NCI-H187 (cell line): ENCODE results near the gene VILL.
"Not testable (repeated sequence)": the region's sequence is repeated elsewhere in the genome, so short reads cannot be mapped to it uniquely, and the experiment has no call there.

Experiments used
- DNase-seq, 2 experiments: peaks; one replicate each; lab custom pipeline; 2025; lab: John Stamatoyannopoulos, UW

VILL gene

DNA sequence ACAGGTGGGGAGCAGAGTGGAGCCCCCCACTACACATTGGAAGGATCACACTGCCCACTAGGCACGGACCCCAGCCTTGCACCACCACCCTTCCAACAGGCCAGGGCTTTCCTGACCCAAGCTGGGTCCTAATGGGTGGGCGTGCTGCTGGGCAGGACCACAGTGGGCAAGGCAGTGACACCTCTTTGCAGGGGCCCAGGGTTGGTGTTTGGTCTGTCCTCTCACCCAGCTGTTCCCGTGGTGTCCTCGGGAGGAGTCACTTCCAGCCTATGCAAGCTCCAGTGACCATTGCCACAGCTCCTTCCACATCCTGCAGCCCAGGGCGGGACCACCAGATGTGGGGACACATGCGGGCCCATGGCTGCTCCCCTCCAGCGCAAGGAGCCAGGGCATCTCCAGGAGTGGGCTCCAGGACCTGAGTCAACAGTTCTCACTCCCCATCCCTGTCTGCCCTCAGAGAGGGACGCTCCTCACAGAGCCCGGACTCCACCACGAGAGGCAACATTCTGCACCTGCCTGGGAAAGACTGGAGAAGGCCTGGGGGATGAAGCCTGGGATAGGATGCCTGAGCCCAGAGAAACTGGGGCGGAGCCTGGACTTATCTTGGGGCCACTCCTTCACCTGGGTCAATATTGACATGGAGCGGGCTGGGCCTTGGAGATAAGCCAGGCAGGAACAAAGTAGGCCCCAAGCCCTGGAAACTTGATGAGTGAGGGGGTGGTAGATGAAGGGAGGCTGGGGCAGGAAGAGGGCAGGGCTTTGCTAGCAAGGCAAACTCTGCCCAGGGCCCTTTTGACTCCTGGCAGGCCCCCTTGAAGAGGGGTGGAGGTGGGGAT lies 3.9 kb upstream of the VILL start:
- DNase-seq, result peak in 1 of 2 experiments; percentile 29

GRCh38 chr3:37987315-37987697 lies 3.3 kb upstream of the VILL start:
- DNase-seq, result no peak

GRCh38 chr3:37987751-37988179 lies 2.8 kb upstream of the VILL start:
- no peak for DNase-seq

DNA sequence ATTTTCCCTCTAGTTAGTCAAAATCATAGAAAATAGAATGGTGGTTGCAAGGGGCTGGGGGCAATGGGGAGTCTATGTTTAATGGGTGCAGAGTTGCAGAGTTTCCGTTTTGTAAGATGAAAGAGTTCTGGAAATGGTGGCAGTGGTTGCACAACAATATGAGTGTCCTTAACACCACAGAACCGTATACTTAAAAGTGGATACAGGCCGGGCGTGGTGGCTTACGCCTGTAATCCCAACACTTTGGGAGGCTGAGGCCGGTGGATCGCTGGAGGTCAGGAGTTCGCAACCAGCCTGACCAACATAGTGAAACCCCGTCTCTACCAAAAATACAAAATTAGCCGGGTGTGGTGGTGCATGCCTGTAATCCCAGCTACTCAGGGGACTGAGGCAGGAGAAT lies 2.2 kb upstream of the VILL start:
- not testable (repeated sequence) for DNase-seq

DNA sequence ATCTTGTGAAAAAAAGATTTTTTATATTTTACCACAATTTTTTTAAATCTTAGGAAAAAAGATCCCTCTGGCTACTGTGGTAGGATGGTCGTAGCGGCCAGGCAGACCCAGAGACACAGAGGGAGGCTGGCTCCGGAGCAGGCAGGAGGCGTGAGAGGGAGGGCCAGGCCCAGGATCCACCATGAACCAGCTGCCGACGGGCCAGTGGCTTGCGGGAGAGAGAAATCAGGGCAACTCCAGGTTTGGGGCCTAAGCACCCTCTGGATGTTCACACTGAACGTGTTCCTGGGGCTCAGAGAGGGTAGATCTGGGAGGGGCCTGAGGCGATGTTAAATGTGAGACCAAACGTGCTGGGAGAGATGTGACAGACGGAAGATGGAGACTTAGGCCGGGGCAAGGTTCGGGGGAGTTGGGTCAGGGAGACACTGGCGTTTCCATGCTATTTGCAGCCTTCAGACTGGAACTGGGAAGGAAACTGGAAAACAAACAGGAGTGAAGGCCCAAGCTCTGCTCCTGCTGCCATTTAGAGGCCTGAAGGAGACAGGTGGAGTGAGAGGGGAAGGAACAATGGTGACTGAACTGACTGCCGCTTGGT lies 1.6 kb upstream of the VILL start:
- DNase-seq, result no peak

DNA sequence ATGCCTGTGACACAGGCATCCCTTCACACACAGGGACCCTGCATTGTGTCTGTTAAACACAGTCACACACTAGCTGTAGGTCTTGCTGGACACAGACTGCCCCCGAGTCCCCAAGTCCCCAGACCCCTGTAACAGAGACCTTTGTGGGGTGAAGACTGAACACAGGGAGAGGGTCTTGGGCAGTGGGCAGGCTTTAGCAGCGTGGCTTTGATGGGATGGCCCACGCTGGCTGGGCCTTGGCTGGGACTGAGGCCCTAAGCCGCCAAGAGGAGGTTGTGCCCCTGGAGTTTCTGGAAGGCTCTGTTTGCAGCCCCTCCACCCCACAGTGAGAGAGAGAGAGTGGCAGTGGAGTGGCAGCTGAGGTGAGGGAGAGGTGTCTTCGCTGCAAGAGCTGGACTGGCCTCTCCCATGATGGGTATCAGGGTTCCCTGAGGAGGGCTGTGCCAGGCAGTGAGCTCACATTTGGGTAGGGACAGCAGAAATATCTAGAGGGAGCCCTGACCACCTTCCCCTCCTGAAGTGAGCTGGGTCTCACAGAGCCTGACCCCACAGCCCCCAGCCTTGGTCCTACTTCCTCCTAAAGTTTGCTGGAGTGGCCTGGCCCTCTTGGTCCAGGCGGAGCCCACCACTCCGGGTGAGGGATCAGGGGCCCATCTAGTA lies 635 bp upstream of the VILL start:
- no peak for DNase-seq

DNA sequence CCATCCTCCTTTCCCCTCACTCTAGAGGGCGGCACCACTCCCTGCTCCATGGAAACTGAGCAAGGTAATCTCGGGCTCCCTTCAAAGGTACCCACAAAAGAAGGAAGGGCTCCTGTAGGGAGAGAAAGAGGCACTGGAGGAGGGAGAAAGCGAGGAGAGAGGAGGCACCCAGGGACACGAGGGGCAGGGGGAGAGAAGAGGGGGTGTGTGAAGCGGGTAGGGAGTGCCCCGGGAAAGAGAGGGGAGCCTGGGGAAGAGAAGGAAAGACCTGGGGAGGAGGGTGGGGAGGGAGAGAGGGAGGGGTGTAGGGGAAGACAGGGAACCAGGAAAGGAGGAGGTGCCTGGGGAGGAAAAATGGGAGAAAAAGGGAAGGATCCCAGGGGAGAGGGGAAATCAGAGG lies 523 bp downstream of the VILL start:
- DNase-seq, result no peak

DNA sequence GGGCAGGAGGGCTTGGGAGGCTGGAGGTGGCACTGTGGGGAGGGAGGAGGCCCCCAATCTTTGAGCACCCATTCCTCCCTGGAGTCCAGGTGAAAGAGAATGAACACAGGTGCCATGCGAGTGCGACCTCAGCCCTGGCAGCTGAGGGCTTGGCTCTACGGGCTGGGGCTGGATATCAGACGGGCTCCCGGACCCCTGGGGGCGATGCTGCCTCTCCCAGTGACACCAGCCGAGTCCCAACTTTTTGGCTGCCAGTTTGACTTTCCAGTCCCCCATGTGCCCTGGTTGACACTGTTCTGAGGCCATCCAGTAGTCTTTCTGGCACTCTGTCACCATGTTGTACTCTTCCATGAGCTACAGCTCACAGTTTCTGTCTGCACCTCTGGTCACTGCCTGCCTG lies 1.2 kb downstream of the VILL start:
- no peak for DNase-seq

DNA sequence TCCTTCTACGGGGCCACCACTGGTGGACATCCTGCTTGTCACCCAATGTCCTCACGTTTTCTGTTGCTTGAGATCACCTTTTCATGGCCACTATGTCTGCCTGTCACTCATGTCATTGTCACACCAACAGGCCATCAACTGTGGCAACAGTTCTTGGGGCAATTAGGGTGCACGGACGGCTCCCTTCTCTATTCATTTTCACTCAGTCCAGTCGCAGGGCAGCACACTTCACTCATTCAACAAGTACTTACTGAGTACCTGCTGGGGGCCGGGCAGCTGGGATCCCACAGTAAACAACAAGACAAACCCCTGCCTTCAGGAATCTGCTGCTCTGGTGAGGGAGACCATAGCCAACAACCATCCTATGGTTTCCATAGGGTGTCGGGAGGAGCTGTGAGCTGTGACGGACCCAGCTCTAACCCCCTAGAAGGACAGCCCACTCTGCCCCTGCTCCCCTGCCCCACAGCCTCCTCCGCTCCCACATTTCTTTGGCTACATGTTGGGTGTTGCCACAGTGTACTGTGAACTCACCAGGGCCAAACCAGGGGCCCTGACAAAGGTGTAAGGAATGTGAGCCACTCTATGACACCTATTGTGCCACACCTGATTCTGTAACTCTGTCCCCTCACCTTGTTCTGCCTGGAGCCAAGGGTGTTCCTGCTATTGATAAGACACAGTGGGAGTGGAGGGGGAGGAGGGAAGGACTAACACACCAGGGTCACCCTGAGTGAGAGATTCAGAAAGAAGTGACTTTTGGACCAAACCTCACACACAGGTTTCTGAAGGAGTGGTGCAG lies 1.9 kb downstream of the VILL start:
- DNase-seq, result no peak

GRCh38 chr3:37993067-37993455 lies 2.5 kb downstream of the VILL start:
- no peak for DNase-seq

- no peak for DNase-seq
These were observed 2.9 kb downstream of the VILL start for GRCh38 chr3:37993460-37993819.

DNA sequence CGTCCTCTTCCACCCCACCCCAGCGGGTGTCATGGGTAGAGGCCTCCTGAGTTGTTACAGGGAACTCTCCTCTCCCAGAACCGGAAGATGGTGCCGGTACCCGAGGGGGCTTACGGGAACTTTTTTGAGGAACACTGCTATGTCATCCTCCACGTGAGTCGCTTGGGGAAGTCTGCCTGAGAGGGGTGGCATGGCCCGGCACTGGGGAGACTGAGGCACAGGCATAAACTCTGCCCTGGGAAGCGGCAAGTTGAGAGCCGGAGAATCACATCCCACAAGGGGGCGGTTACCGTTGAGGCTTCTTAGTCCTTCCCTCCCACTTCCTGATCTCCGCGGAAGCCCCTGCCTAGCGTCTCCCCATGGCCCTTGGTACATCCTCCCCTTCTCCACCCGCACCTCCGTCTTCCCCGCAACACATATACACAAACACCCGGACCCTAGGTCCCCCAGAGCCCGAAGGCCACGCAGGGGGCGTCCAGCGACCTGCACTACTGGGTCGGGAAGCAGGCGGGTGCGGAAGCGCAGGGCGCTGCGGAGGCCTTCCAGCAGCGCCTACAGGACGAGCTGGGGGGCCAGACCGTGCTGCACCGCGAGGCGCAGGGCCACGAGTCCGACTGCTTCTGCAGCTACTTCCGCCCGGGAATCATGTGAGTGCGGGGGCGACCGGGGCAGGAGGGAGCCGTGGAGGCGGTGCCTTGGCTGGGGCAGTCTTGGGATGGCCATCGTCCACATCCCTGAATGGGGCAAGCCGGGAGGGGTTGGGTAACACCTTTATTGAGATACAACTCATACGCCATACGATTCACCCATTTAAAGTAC lies 3.4 kb downstream of the VILL start:
- no peak for DNase-seq

- DNase-seq, result no peak
These were observed 4.0 kb downstream of the VILL start for GRCh38 chr3:37994639-37994972.

DNA sequence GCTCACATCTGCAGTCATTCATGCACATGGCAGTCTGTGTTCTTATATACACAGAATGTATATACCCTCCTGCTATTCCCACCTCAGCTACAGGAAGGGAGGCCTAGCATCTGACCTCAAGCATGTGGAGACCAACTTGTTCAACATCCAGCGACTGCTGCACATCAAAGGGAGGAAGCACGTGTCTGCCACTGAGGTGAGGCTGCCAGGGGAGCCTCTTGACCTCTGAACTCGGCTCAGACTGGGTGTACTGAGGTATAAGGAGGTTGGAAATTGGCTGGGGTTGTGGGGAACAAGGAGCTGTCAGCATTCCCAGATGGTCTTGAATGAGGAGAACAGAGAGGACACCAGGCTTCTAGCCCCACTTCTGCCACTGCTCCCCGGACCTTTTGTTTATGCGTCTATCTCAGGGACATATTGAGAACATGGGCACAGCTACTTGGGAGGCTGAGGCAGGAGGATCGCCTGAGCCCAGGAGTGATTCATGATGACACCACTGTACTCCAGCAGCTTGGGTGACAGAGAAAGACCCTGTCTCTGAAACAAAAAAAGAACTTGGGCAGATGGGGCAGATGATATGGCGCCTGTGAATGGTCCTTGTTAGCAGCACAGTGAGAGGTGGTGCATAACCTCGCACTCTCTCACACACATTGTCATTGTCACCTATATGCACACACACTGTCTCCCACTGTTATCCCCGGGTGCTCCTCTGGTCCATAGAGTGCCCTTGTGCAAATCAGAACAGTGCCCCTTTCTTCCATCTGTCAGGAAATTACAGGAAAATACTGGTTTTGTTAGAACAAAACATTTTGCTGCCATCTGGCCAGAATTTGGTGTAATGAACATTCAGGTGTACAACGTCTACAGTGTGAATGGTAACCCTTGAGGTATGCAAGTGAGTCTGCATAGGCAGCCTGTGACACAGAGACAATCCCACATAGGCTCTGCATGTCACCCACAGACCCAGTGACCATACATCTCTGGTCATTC lies 5.4 kb downstream of the VILL start:
- no peak for DNase-seq

DNA sequence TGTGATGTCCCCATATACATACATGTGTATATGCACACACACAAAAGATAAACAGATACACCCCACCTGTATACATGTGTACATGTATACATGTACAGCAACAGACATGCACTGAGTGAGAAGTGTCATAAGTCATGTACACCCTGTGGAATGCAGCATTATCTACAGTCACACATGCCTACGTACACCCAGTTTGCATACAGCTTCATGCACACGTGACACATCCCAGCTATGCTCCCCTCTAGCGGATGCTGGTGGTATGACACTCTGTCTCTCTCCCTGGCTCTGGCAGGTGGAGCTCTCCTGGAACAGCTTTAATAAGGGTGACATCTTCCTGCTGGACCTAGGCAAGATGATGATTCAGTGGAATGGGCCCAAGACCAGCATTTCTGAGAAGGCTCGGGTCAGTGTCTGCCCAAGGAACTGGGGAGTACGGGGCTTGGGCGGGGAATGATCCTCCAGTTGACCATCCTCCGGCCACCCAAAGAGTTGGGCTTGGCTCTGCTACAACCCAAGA lies 6.3 kb downstream of the VILL start:
- DNase-seq, result peak; percentile 21 to 72

DNA sequence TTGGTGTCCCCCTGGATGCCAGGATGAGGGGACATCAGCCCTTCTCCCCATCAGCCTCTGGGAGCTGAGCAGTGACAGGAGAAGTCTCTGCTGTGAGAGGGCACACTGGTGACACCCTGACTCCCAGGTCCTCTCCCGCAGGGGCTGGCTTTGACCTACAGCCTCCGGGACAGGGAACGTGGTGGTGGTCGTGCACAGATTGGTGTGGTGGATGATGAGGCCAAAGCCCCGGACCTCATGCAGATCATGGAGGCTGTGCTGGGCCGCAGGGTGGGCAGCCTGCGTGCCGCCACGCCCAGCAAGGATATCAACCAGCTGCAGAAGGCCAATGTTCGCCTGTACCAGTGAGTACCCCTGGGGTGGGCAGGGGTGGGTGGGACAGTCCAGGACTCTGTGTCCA lies 6.8 kb downstream of the VILL start:
- DNase-seq, result no peak

GRCh38 chr3:37997791-37998370 lies 7.3 kb downstream of the VILL start:
- DNase-seq, result no peak

DNA sequence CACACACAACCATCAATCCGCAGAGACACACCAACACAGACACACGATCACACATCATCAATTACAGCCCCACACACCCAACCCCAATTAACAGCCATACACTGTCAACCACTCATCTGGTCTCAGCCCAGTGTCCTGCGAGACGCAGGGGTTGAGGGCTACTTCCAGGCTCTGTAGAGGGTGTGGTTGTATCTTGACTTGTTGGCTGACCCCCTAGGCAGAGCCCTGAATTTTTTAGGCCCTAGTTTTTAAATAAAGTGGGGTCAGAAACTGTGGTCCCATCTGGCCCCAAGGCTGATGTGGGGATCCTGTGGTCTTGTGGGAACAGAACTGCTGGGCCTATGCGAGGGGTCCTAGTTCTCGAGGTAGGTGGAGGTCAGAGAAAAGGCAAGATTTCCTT lies 9.2 kb downstream of the VILL start:
- DNase-seq, result no peak

GRCh38 chr3:38000242-38000916 lies 9.8 kb downstream of the VILL start:
- DNase-seq, result no peak
